ENCODE results near the gene LECT2.

DNA sequence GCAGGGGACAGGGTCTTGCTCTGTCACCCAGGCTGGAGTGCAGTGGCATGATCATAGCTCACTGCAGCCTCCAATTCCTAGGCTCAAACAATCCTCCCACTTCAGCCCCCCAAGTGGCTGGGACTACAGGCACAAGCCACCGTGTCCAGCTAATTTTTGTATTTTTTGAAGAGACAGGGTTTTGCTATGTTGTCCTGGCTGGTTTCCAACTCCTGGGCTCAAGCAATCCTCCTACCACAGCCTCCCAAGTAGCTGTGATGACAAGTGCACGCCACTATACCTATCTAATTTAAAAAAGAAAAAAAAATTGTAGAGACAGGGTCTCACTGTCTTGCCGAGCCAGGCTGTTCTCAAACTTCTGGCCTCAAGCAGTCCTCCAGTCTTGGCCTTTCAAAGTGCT, 31.6 kb upstream of the LECT2 start:
- TF ChIP-seq, protein P1, sequence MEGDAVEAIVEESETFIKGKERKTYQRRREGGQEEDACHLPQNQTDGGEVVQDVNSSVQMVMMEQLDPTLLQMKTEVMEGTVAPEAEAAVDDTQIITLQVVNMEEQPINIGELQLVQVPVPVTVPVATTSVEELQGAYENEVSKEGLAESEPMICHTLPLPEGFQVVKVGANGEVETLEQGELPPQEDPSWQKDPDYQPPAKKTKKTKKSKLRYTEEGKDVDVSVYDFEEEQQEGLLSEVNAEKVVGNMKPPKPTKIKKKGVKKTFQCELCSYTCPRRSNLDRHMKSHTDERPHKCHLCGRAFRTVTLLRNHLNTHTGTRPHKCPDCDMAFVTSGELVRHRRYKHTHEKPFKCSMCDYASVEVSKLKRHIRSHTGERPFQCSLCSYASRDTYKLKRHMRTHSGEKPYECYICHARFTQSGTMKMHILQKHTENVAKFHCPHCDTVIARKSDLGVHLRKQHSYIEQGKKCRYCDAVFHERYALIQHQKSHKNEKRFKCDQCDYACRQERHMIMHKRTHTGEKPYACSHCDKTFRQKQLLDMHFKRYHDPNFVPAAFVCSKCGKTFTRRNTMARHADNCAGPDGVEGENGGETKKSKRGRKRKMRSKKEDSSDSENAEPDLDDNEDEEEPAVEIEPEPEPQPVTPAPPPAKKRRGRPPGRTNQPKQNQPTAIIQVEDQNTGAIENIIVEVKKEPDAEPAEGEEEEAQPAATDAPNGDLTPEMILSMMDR (IDR thresholded peaks at IDR 0.05) = no peak
- no peak for TF ChIP-seq POLR2A (IDR thresholded peaks at IDR 0.05; ENCODE audit: low read depth)
- TF ChIP-seq EP300 (IDR thresholded peaks at IDR 0.05) = no peak
- TF ChIP-seq POLR2AphosphoS5 (IDR thresholded peaks at IDR 0.05) = no peak
